ENCODE measurements around the gene HIRA. TPM values are rescaled to one million over a fixed set of nuclear protein-coding genes. Genes with fewer than 3 reads are reported as not detected.
A peak's percentile ranks its signal among the peaks of the same experiment; 100 is the strongest.

Gene HIRA
- total and polyA plus RNA-seq, 8 donors: 18.4 to 30.6 (median 25.2) TPM

GRCh38 chr22:19478901-19479354, 47.4 kb upstream of the HIRA start, which contains the start of gene UFD1:
TSS of gene UFD1 (minus strand) at chr22:19479193. CDS start at chr22:19479085, 108 bp downstream.
- H3K27ac ChIP-seq: peak within 1 kb of the TSS; percentile 95 to 98
- H3K36me3 ChIP-seq: peaks cover 0 to 15% of the 10 kb centered on the region in 2 donors
- intact Hi-C loops (cut with DNase I): no loop called here
- peaks cover 18 to 36% of the 10 kb centered on the region in 2 donors for H3K4me1 ChIP-seq
- ATAC-seq: peak; percentile 81
- peak within 1 kb of the TSS; percentile 79 for H3K4me3 ChIP-seq
- no peaks in the 10 kb centered on the region for H3K9me3 ChIP-seq
- DNase-seq: peak in 3 of 4 donors; percentile 82 to 94 (median 83)
- no peak for TF ChIP-seq CTCF (IDR thresholded peaks at IDR 0.05)
- no peaks in the 10 kb centered on the region for H3K27me3 ChIP-seq

- Histone ChIP-seq H3K36me3 (peaks cover 0 to 22% of the 10 kb centered on the region in 2 donors), H3K4me1 (peaks cover 18 to 36% of the 10 kb centered on the region in 2 donors), H3K27ac (peak overlapping the region; percentile 95 to 98), H3K27me3 (no peaks in the 10 kb centered on the region), H3K9me3 (no peaks in the 10 kb centered on the region), H3K4me3 (peak overlapping the region; percentile 79)
- no peak for TF ChIP-seq CTCF (IDR thresholded peaks at IDR 0.05)
- intact Hi-C loops (cut with DNase I): no loop called here
- peak in 1 of 4 donors; percentile 10 for DNase-seq
- ATAC-seq: no peak
Measured at GRCh38 chr22:19478045-19478900, 46.7 kb upstream of the HIRA start.

GRCh38 chr22:19477321-19478044, 46.0 kb upstream of the HIRA start:
- peak in 2 of 4 donors; percentile 15 to 37 for DNase-seq
- ATAC-seq: no peak
- Histone ChIP-seq H3K4me3 (peak overlapping the region; percentile 79), H3K27me3 (no peaks in the 10 kb centered on the region), H3K4me1 (peaks cover 18 to 36% of the 10 kb centered on the region in 2 donors), H3K9me3 (no peaks in the 10 kb centered on the region), H3K27ac (peak overlapping the region in 1 of 2 donors; percentile 98), H3K36me3 (peaks cover 0 to 30% of the 10 kb centered on the region in 2 donors)
- TF ChIP-seq CTCF (IDR thresholded peaks at IDR 0.05): peak in 1 of 2 donors; percentile 12
- intact Hi-C loops (cut with DNase I): no loop called here

- no peak for DNase-seq
- peaks cover 0 to 44% of the 10 kb centered on the region in 2 donors for H3K36me3 ChIP-seq
- no peaks in the 10 kb centered on the region for H3K27me3 ChIP-seq
- H3K4me1 ChIP-seq: peaks cover 18 to 36% of the 10 kb centered on the region in 2 donors
- H3K9me3 ChIP-seq: no peaks in the 10 kb centered on the region
- no peak for ATAC-seq
- no peak for TF ChIP-seq CTCF (IDR thresholded peaks at IDR 0.05)
- no peak overlapping the region for H3K27ac ChIP-seq
- H3K4me3 ChIP-seq: no peak overlapping the region
- intact Hi-C loops (cut with DNase I): no loop called here
Measured at GRCh38 chr22:19476023-19476422, 44.5 kb upstream of the HIRA start.

- H3K4me3 ChIP-seq: no peak overlapping the region
- no peak for TF ChIP-seq CTCF (IDR thresholded peaks at IDR 0.05)
- no peak for DNase-seq
- peaks cover 14 to 26% of the 10 kb centered on the region in 2 donors for H3K4me1 ChIP-seq
- no peaks in the 10 kb centered on the region for H3K27me3 ChIP-seq
- H3K9me3 ChIP-seq: no peaks in the 10 kb centered on the region
- H3K27ac ChIP-seq: no peak overlapping the region
- peaks cover 0 to 69% of the 10 kb centered on the region in 2 donors for H3K36me3 ChIP-seq
- no peak for ATAC-seq
- intact Hi-C loops (cut with DNase I): no loop called here
Measured at GRCh38 chr22:19473578-19473977, 42.0 kb upstream of the HIRA start.

Data from left lung (tissue), 10 donors.